Mammary epithelial cell (primary cell): Measurements from ENCODE around the gene TMCC2.

Experiments used
- EZH2 ChIP-seq: IDR thresholded peaks from 2 replicates; pipeline ENCODE4 v1.6.1; 2012; ENCODE audit warnings: low read length, inconsistent platforms, borderline replicate concordance
- TF ChIP-seq, protein P1 (sequence below), 2 donors: IDR thresholded peaks in 1 of 2; conservative IDR thresholded peaks in 1 of 2; 2 replicates each; pipeline ENCODE4 v1.5.1; 2011 to 2012; ENCODE audit warnings: inconsistent platforms in 2 of 2, low read length in 2 of 2, mild to moderate bottlenecking in 2 of 2, control low read depth in 1 of 2, low read depth in 1 of 2; ENCODE audit not compliant: insufficient read depth in 1 of 2; ENCODE audit errors: extremely low read depth in 1 of 2

DNA sequence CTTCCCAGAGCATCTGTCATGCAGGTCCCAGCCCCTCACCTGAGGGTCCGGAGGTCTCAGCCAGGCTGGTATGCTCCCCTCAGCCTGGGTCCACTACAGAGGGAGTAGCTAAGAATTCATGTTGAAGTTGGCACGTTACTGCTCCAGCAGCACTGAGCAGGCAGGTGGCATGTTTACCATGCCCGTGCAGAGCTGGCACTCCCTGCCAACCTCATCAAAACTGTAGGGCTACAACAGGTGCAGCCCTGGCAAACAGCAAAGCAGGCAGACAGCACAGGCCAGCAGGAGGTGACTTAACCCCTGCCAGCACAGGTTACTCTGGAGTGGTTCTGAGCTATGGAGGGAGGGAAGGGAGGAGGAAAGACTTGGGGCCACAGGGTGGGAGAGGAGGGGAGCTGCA, 47.4 kb downstream of the TMCC2 start:
- TF ChIP-seq, protein P1, sequence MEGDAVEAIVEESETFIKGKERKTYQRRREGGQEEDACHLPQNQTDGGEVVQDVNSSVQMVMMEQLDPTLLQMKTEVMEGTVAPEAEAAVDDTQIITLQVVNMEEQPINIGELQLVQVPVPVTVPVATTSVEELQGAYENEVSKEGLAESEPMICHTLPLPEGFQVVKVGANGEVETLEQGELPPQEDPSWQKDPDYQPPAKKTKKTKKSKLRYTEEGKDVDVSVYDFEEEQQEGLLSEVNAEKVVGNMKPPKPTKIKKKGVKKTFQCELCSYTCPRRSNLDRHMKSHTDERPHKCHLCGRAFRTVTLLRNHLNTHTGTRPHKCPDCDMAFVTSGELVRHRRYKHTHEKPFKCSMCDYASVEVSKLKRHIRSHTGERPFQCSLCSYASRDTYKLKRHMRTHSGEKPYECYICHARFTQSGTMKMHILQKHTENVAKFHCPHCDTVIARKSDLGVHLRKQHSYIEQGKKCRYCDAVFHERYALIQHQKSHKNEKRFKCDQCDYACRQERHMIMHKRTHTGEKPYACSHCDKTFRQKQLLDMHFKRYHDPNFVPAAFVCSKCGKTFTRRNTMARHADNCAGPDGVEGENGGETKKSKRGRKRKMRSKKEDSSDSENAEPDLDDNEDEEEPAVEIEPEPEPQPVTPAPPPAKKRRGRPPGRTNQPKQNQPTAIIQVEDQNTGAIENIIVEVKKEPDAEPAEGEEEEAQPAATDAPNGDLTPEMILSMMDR (conservative IDR thresholded peaks at IDR 0.05 in 1 of 2, IDR thresholded peaks at IDR 0.05 in 1 of 2; ENCODE audit: extremely low read depth in 1 of 2, insufficient read depth in 1 of 2, low read depth in 1 of 2, low read length in 2 of 2), result peak in 1 of 2 donors; percentile 17
- TF ChIP-seq EZH2, result no peak
